Upper lobe of left lung (tissue), 4 donors: Measurements from ENCODE around the gene CLSTN3.

Source experiments
- EP300 ChIP-seq, 4 donors: sonication (generic); formaldehyde crosslinking; IDR thresholded peaks; one replicate each; pipeline ENCODE4 v1.5.1; 2017; ENCODE audit warnings: antibody characterized with exemption in 4 of 4, control low read depth in 2 of 4
- POLR2A ChIP-seq, 4 donors: fragments of 450-650 bp; IDR thresholded peaks; one replicate each; pipeline ENCODE4 v1.5.1; 2016 to 2017; ENCODE audit warnings: antibody characterized with exemption in 4 of 4, mild to moderate bottlenecking in 2 of 4
- POLR2AphosphoS5 ChIP-seq, 2 donors: sonication (generic); formaldehyde crosslinking; IDR thresholded peaks; one replicate each; pipeline ENCODE4 v1.5.1; 2017; ENCODE audit warnings: antibody characterized with exemption in 2 of 2
- TF ChIP-seq, protein P1 (sequence below), 6 experiments: fragments of 450-650 bp in 4 of 6; fragments of 200-600 bp in 2 of 6; sonication (generic) in 2 of 6; IDR thresholded peaks; one replicate each; pipeline ENCODE4 v1.5.1; 2016 to 2019; ENCODE audit warnings: antibody characterized with exemption in 6 of 6

- TF ChIP-seq, protein P1, sequence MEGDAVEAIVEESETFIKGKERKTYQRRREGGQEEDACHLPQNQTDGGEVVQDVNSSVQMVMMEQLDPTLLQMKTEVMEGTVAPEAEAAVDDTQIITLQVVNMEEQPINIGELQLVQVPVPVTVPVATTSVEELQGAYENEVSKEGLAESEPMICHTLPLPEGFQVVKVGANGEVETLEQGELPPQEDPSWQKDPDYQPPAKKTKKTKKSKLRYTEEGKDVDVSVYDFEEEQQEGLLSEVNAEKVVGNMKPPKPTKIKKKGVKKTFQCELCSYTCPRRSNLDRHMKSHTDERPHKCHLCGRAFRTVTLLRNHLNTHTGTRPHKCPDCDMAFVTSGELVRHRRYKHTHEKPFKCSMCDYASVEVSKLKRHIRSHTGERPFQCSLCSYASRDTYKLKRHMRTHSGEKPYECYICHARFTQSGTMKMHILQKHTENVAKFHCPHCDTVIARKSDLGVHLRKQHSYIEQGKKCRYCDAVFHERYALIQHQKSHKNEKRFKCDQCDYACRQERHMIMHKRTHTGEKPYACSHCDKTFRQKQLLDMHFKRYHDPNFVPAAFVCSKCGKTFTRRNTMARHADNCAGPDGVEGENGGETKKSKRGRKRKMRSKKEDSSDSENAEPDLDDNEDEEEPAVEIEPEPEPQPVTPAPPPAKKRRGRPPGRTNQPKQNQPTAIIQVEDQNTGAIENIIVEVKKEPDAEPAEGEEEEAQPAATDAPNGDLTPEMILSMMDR (IDR thresholded peaks at IDR 0.05): no peak
- TF ChIP-seq POLR2A (IDR thresholded peaks at IDR 0.05) (no peak), EP300 (IDR thresholded peaks at IDR 0.05) (no peak), POLR2AphosphoS5 (IDR thresholded peaks at IDR 0.05) (no peak)
Measured at GRCh38 chr12:7146906-7147305, 16.7 kb downstream of the CLSTN3 start.
